Muscle of back (tissue), 13 donors: ENCODE results near the gene NUMB. TPM values are rescaled to one million over a fixed set of nuclear protein-coding genes. Genes with fewer than 3 reads are reported as not detected.

ENCODE experiments used
- DNase-seq, 3 donors: peaks; one replicate each; pipeline versions ENCODE4 v3.0.0 to v3.0.0-alpha.2; 2013
- long read RNA-seq, 9 donors: transcript quantifications; one replicate each; lab custom pipeline, GENCODE V29; 2026
- polyA plus RNA-seq, 10 donors: library from polyadenylated mRNA; unstranded; fragments of 120-200 nt; gene quantifications; one replicate each; pipeline ENCODE4 v1.2.1, GENCODE V29; 2013; ENCODE audit not compliant: insufficient read length in 10 of 10

The NUMB gene
- polyA plus RNA-seq, result 10 to 100 TPM; 24.0 to 44.3 (median 34.8) TPM
- long read RNA-seq, donor 1, partial matches to known transcripts, result 0 of 5 reads
- long read RNA-seq, donor 1, other reads (novel, unspliced or antisense), result 0 of 5 reads
- long read RNA-seq, donor 2, partial matches to known transcripts, result 0 of 3 reads
- long read RNA-seq, donor 2, other reads (novel, unspliced or antisense), result 0 of 3 reads
- long read RNA-seq, donor 3, result 0 reads
- long read RNA-seq, donor 4, partial matches to known transcripts, result 0 of 4 reads
- long read RNA-seq, donor 4, other reads (novel, unspliced or antisense), result 0 of 4 reads
- long read RNA-seq, donor 5, partial matches to known transcripts, result 0 of 1 reads
- long read RNA-seq, donor 5, other reads (novel, unspliced or antisense), result 0 of 1 reads
- long read RNA-seq, donor 6, transcript NUMB-211 (11 exons, 3,607 nt), result major isoform, 5 of 6 reads
- long read RNA-seq, donor 6, partial matches to known transcripts, result 0 of 6 reads
- long read RNA-seq, donor 6, other reads (novel, unspliced or antisense), result 0 of 6 reads
- long read RNA-seq, donor 7, partial matches to known transcripts, result 0 of 5 reads
- long read RNA-seq, donor 7, other reads (novel, unspliced or antisense), result 0 of 5 reads
- long read RNA-seq, donor 8, partial matches to known transcripts, result 0 of 5 reads
- long read RNA-seq, donor 8, other reads (novel, unspliced or antisense), result 0 of 5 reads
- long read RNA-seq, donor 9, partial matches to known transcripts, result 0 of 1 reads
- long read RNA-seq, donor 9, other reads (novel, unspliced or antisense), result 0 of 1 reads

- peak; percentile 99 to 100 (median 100) for DNase-seq
Measured at GRCh38 chr14:73458183-73458976, at the start of gene NUMB. TSS of gene NUMB (minus strand) at chr14:73458546. CDS start at chr14:73355751, 102,795 bp downstream.

- peak in 1 of 3 donors; percentile 10 for DNase-seq
Measured at GRCh38 chr14:73503648-73504047, 45.3 kb upstream of the NUMB start.

- no peak for DNase-seq
Measured at GRCh38 chr14:73502017-73502619, 43.8 kb upstream of the NUMB start.

- no peak for DNase-seq
Measured at GRCh38 chr14:73500360-73500759, 42.0 kb upstream of the NUMB start.

GRCh38 chr14:73494593-73494992 lies 36.2 kb upstream of the NUMB start:
- no peak for DNase-seq

- DNase-seq, result no peak
Measured at GRCh38 chr14:73492670-73493069, 34.3 kb upstream of the NUMB start.

GRCh38 chr14:73492043-73492552 lies 33.8 kb upstream of the NUMB start:
- DNase-seq, result no peak

- peak in 2 of 3 donors; percentile 27 to 75 for DNase-seq
Measured at GRCh38 chr14:73491256-73492042, 33.1 kb upstream of the NUMB start.

GRCh38 chr14:73489481-73490175 lies 31.3 kb upstream of the NUMB start:
- DNase-seq, result no peak

- DNase-seq, result no peak
Measured at GRCh38 chr14:73478684-73479083, 20.3 kb upstream of the NUMB start.

GRCh38 chr14:73477618-73478266 lies 19.4 kb upstream of the NUMB start:
- peak in 1 of 3 donors; percentile 29 for DNase-seq

GRCh38 chr14:73476451-73476931 lies 18.1 kb upstream of the NUMB start:
- DNase-seq, result peak in 1 of 3 donors; percentile 28

- no peak for DNase-seq
Measured at GRCh38 chr14:73474952-73475351, 16.6 kb upstream of the NUMB start.

GRCh38 chr14:73472185-73473114 lies 14.1 kb upstream of the NUMB start:
- DNase-seq, result peak in 2 of 3 donors; percentile 68 to 77

GRCh38 chr14:73471582-73472184 lies 13.3 kb upstream of the NUMB start:
- DNase-seq, result no peak

- DNase-seq, result no peak
Measured at GRCh38 chr14:73468828-73469375, 10.6 kb upstream of the NUMB start.

- no peak for DNase-seq
Measured at GRCh38 chr14:73467800-73468199, 9.5 kb upstream of the NUMB start.
